H9 (cell line): ENCODE results near the gene ARHGEF12. TPM values are rescaled to one million over a fixed set of nuclear protein-coding genes. Genes with fewer than 3 reads are reported as not detected.

Experiments
- DNase-seq: peaks from one replicate; pipeline ENCODE4 v3.0.0-alpha.2; 2017
- H2AFZ ChIP-seq: one replicate; pipeline ENCODE4 v1.6.1; 2013; ENCODE audit warnings: mild to moderate bottlenecking, low read length, control low read depth, moderate library complexity
- H2AK5ac ChIP-seq: 2 replicates; pipeline ENCODE4 v1.6.1; 2013; ENCODE audit warnings: low read length, control low read depth, mixed read lengths; ENCODE audit not compliant: insufficient read length
- H2BK120ac ChIP-seq: one replicate; pipeline ENCODE4 v1.6.1; 2013; ENCODE audit warnings: low read depth, mild to moderate bottlenecking, low read length, control low read depth, inconsistent platforms; ENCODE audit not compliant: poor library complexity, severe bottlenecking
- H2BK12ac ChIP-seq: 2 replicates; pipeline ENCODE4 v1.6.1; 2013; ENCODE audit warnings: low read length, control low read depth, mixed read lengths, low read depth; ENCODE audit not compliant: insufficient read length
- H2BK15ac ChIP-seq: 2 replicates; pipeline ENCODE4 v1.6.1; 2013; ENCODE audit warnings: low read depth, low read length, control low read depth
- H2BK20ac ChIP-seq: one replicate; pipeline ENCODE4 v1.6.1; 2013; ENCODE audit warnings: low read depth, mild to moderate bottlenecking, low read length, control low read depth, inconsistent platforms; ENCODE audit not compliant: poor library complexity, severe bottlenecking
- H2BK5ac ChIP-seq: 2 replicates; pipeline ENCODE4 v1.6.1; 2013; ENCODE audit warnings: low read length, control low read depth, mixed read lengths; ENCODE audit not compliant: insufficient read length
- H3K14ac ChIP-seq: 2 replicates; pipeline ENCODE4 v1.6.1; 2013; ENCODE audit warnings: low read length, control low read depth; ENCODE audit not compliant: insufficient read depth
- H3K18ac ChIP-seq: 2 replicates; pipeline ENCODE4 v1.6.1; 2013; ENCODE audit warnings: low read depth, mild to moderate bottlenecking, mixed read lengths, low read length, control low read depth; ENCODE audit not compliant: insufficient read length
- H3K23ac ChIP-seq: 2 replicates; pipeline ENCODE4 v1.6.1; 2013; ENCODE audit warnings: low read length, control low read depth, mixed read lengths, low read depth; ENCODE audit not compliant: insufficient read length
- H3K23me2 ChIP-seq: 2 replicates; pipeline ENCODE4 v1.6.1; 2013; ENCODE audit warnings: low read depth, mild to moderate bottlenecking, mixed read lengths, low read length, control low read depth; ENCODE audit not compliant: insufficient read length, poor library complexity, severe bottlenecking
- H3K27ac ChIP-seq: 2 replicates; pipeline ENCODE4 v1.5.1; 2013; ENCODE audit warnings: low read length, control low read depth, mixed read lengths, low read depth; ENCODE audit not compliant: insufficient read length
- H3K27me3 ChIP-seq: 2 replicates; pipeline ENCODE4 v1.6.1; 2013; ENCODE audit warnings: low read length, control low read depth, inconsistent platforms; ENCODE audit not compliant: insufficient read depth
- H3K4ac ChIP-seq: 2 replicates; pipeline ENCODE4 v1.6.1; 2013; ENCODE audit warnings: low read depth, mild to moderate bottlenecking, control low read depth, inconsistent platforms, low read length, moderate library complexity
- H3K4me1 ChIP-seq: 2 replicates; pipeline ENCODE4 v1.6.1; 2013; ENCODE audit warnings: low read length, control low read depth, inconsistent platforms; ENCODE audit not compliant: insufficient read depth
- H3K4me2 ChIP-seq: 2 replicates; pipeline ENCODE4 v1.6.1; 2013; ENCODE audit warnings: low read length, control low read depth, mixed read lengths; ENCODE audit not compliant: insufficient read length, insufficient read depth
- H3K56ac ChIP-seq: 2 replicates; pipeline ENCODE4 v1.6.1; 2013; ENCODE audit warnings: low read depth, mild to moderate bottlenecking, mixed read lengths, low read length, control low read depth; ENCODE audit not compliant: insufficient read length
- H3K79me1 ChIP-seq: 2 replicates; pipeline ENCODE4 v1.6.1; 2013; ENCODE audit warnings: low read depth, mild to moderate bottlenecking, moderate library complexity, low read length, control low read depth, inconsistent platforms; ENCODE audit not compliant: insufficient read depth, poor library complexity, severe bottlenecking
- H3K79me2 ChIP-seq: 2 replicates; pipeline ENCODE4 v1.6.1; 2013; ENCODE audit warnings: low read length, control low read depth, inconsistent platforms; ENCODE audit not compliant: insufficient read depth
- H3K9ac ChIP-seq: 2 replicates; pipeline ENCODE4 v1.6.1; 2013; ENCODE audit warnings: low read length, control low read depth, mixed read lengths; ENCODE audit not compliant: insufficient read length; ENCODE audit errors: extremely low read depth
- H3K9me3 ChIP-seq: one replicate; pipeline ENCODE4 v1.6.1; 2013; ENCODE audit warnings: low read depth, low read length, inconsistent platforms; ENCODE audit not compliant: control insufficient read depth
- H3T11ph ChIP-seq: one replicate; pipeline ENCODE4 v1.6.1; 2013; ENCODE audit warnings: mild to moderate bottlenecking, low read length, control low read depth, inconsistent platforms
- H4K20me1 ChIP-seq: one replicate; pipeline ENCODE4 v1.6.1; 2013; ENCODE audit not compliant: control insufficient read depth, insufficient read length, insufficient read depth
- H4K5ac ChIP-seq: 2 replicates; pipeline ENCODE4 v1.6.1; 2013; ENCODE audit warnings: low read depth, mild to moderate bottlenecking, mixed read lengths, low read length, control low read depth; ENCODE audit not compliant: insufficient read length
- H4K8ac ChIP-seq: replicated peaks from 2 replicates; pipeline ENCODE4 v1.6.1; 2013; ENCODE audit warnings: low read length, control low read depth, mixed read lengths, low read depth; ENCODE audit not compliant: insufficient read length
- H4K91ac ChIP-seq: 2 replicates; pipeline ENCODE4 v1.6.1; 2013; ENCODE audit warnings: low read depth, mild to moderate bottlenecking, moderate library complexity, mixed read lengths, low read length, control low read depth; ENCODE audit not compliant: insufficient read length
- H3K27ac Mint-ChIP-seq, 3 experiments: 2 replicates in 2 of 3; 3 replicates in 1 of 3; pipeline ENCODE4 v1.8.0; 2020 to 2021; ENCODE audit warnings: mixed read lengths in 3 of 3, mild to moderate bottlenecking in 1 of 3, moderate library complexity in 1 of 3
- H3K27me3 Mint-ChIP-seq: 2 replicates; pipeline ENCODE4 v1.8.0; 2021; ENCODE audit warnings: low read depth, mild to moderate bottlenecking, moderate library complexity, mixed read lengths
- H3K36me3 Mint-ChIP-seq, 3 experiments: 2 replicates in 2 of 3; 3 replicates in 1 of 3; pipeline ENCODE4 v1.8.0; 2020 to 2021; ENCODE audit warnings: low read depth in 3 of 3, mixed read lengths in 3 of 3; ENCODE audit not compliant: insufficient read depth in 1 of 3
- H3K4me1 Mint-ChIP-seq, 2 experiments: 2 replicates each; pipeline ENCODE4 v1.8.0; 2020; ENCODE audit warnings: mixed read lengths in 2 of 2
- H3K4me3 Mint-ChIP-seq, 2 experiments: 2 replicates in 1 of 2; 3 replicates in 1 of 2; pipeline ENCODE4 v1.8.0; 2020 to 2021; ENCODE audit warnings: mild to moderate bottlenecking in 2 of 2, mixed read lengths in 2 of 2, moderate library complexity in 1 of 2
- H3K9me3 Mint-ChIP-seq, 2 experiments: 2 replicates in 1 of 2; 3 replicates in 1 of 2; pipeline ENCODE4 v1.8.0; 2020; ENCODE audit warnings: mild to moderate bottlenecking in 2 of 2, mixed read lengths in 2 of 2, moderate library complexity in 1 of 2
- WGBS: extraction: QIAGEN DNeasy Blood & Tissue Kit; methylation state at CpG from one replicate; pipeline ENCODE4 v1.1.7; 2013; ENCODE audit warnings: missing lambda C conversion rate, low lambda C conversion rate, mixed read lengths; ENCODE audit not compliant: insufficient read length; ENCODE audit errors: extremely low coverage; 5-methylcytosine and 5-hydroxymethylcytosine counted together
- total RNA-seq: library from RNA; stranded (reverse); gene quantifications from 2 replicates; pipeline ENCODE4 v1.2.1, GENCODE V29; 2021
- TF ChIP-seq, protein P1 (sequence below): fragments of 200-600 bp; sonication (generic); conservative IDR thresholded peaks from 3 replicates; pipeline ENCODE4 v1.8.0; 2021; ENCODE audit warnings: antibody characterized with exemption, mild to moderate bottlenecking

The ARHGEF12 gene
- total RNA-seq, 1 experiment from 2014 or later, result 27.0 TPM

DNA sequence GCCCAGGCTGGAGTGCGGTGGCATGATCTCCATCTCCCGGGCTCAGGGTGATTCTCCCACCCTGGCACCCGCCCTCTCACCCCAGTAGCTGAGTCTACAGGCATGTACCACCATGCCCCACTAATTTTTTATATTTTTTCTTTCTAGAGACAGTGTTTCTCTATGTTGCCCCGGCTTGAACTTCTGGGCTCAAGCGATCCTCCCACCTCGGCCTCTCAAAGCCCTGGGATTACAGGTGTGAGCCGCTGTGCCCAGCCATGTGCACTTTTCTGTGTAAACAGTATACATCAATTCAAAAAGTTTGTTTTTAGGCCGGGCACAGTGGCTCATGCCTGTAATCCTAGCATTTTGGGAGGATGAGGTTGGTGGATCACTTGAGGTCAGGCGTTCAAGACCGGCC lies 190.0 kb downstream of the ARHGEF12 start:
- H3K4ac ChIP-seq, result no peak overlapping the region
- TF ChIP-seq, protein P1, sequence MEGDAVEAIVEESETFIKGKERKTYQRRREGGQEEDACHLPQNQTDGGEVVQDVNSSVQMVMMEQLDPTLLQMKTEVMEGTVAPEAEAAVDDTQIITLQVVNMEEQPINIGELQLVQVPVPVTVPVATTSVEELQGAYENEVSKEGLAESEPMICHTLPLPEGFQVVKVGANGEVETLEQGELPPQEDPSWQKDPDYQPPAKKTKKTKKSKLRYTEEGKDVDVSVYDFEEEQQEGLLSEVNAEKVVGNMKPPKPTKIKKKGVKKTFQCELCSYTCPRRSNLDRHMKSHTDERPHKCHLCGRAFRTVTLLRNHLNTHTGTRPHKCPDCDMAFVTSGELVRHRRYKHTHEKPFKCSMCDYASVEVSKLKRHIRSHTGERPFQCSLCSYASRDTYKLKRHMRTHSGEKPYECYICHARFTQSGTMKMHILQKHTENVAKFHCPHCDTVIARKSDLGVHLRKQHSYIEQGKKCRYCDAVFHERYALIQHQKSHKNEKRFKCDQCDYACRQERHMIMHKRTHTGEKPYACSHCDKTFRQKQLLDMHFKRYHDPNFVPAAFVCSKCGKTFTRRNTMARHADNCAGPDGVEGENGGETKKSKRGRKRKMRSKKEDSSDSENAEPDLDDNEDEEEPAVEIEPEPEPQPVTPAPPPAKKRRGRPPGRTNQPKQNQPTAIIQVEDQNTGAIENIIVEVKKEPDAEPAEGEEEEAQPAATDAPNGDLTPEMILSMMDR, result no peak
- no peaks in the 10 kb centered on the region for H3K79me2 ChIP-seq

More for the DNA sequence above, 190.0 kb downstream of the ARHGEF12 start:
- Histone ChIP-seq H3K56ac (no peak overlapping the region), H3K18ac (no peak overlapping the region), H2BK120ac (no peak overlapping the region), H3K4me2 (no peak overlapping the region), H2AK5ac (no peak overlapping the region), H3K79me1 (no peaks in the 10 kb centered on the region), H2BK12ac (no peak overlapping the region), H3K9ac (no peak overlapping the region), H4K5ac (no peak overlapping the region), H3K23me2 (no peaks in the 10 kb centered on the region), H4K91ac (no peak overlapping the region), H3K14ac (no peak overlapping the region), H2BK5ac (no peak overlapping the region), H4K8ac (no peak overlapping the region), H3K4me1 (0 out of 2 replicates have a peak, but pooled peaks cover 2% of the 10 kb centered on the region), H4K20me1 (no peaks in the 10 kb centered on the region), H3K27me3 (no peaks in the 10 kb centered on the region), H2BK15ac (no peak overlapping the region), H3K9me3 (no peaks in the 10 kb centered on the region), H2BK20ac (no peak overlapping the region), H3K23ac (no peak overlapping the region), H3K27ac (no peak overlapping the region), H3T11ph (no peak overlapping the region), H2AFZ (no peak overlapping the region)
- H3K4me3 Mint-ChIP-seq, result no peak overlapping the region; a peak in 1 of 5 replicates
- H3K27ac Mint-ChIP-seq, result no peak overlapping the region
- H3K36me3 Mint-ChIP-seq, result peaks cover 0 to 9% (median 3%) of the 10 kb centered on the region in 3 experiments; a peak in 3 of 7 replicates
- peaks cover 5 to 7% of the 10 kb centered on the region in 2 experiments; a peak in 4 of 5 replicates for H3K9me3 Mint-ChIP-seq
- peaks cover 29 to 39% of the 10 kb centered on the region in 2 experiments for H3K4me1 Mint-ChIP-seq
- whole genome bisulfite sequencing, result no CpG with 5 or more reads among the region's 10 CpGs
- H3K27me3 Mint-ChIP-seq, result peaks cover 34% of the 10 kb centered on the region
- DNase-seq, result no peak
